HG03103 (cell line): Measurements from ENCODE around the gene MFAP4.

Experiments used
- ATAC-seq: cut with Tn5 transposase; IDR thresholded peaks from one replicate; pipeline ENCODE4 v1.9.1; 2021; ENCODE audit warnings: low read depth; ENCODE audit not compliant: unreplicated experiment

The MFAP4 gene

GRCh38 chr17:19386974-19387920 is at the start of gene MFAP4:
Gene MFAP4 (minus strand): TSS chr17:19387190. CDS start chr17:19387155, 35 bp downstream.
- ATAC-seq = no peak

- ATAC-seq = no peak
Observed at GRCh38 chr17:19433727-19434340, 46.8 kb upstream of the MFAP4 start.

GRCh38 chr17:19433255-19433654 is 46.3 kb upstream of the MFAP4 start:
- ATAC-seq = no peak

- ATAC-seq = no peak
Observed at GRCh38 chr17:19431691-19432090, 44.7 kb upstream of the MFAP4 start.

- no peak for ATAC-seq
Observed at GRCh38 chr17:19426631-19427030, 39.6 kb upstream of the MFAP4 start.

GRCh38 chr17:19424934-19425868 is 38.2 kb upstream of the MFAP4 start:
- no peak for ATAC-seq

GRCh38 chr17:19421926-19422325 is 34.9 kb upstream of the MFAP4 start:
- no peak for ATAC-seq

- no peak for ATAC-seq
Observed at GRCh38 chr17:19421219-19421618, 34.2 kb upstream of the MFAP4 start.

- no peak for ATAC-seq
Observed at GRCh38 chr17:19418251-19418992, 31.4 kb upstream of the MFAP4 start.

- ATAC-seq = no peak
Observed at GRCh38 chr17:19417611-19418010, 30.6 kb upstream of the MFAP4 start.

GRCh38 chr17:19415806-19416775 is 29.1 kb upstream of the MFAP4 start:
- no peak for ATAC-seq

- no peak for ATAC-seq
Observed at GRCh38 chr17:19415311-19415710, 28.3 kb upstream of the MFAP4 start.

GRCh38 chr17:19414396-19415280 is 27.6 kb upstream of the MFAP4 start:
- no peak for ATAC-seq

GRCh38 chr17:19413761-19414160 is 26.8 kb upstream of the MFAP4 start:
- ATAC-seq = no peak

GRCh38 chr17:19412984-19413383 is 26.0 kb upstream of the MFAP4 start:
- ATAC-seq = no peak

- no peak for ATAC-seq
Observed at GRCh38 chr17:19412510-19412909, 25.5 kb upstream of the MFAP4 start.

GRCh38 chr17:19411631-19412030 is 24.6 kb upstream of the MFAP4 start:
- ATAC-seq = no peak
